GF-D8 (cell line): ENCODE data around the gene MEA1.

ENCODE experiments used
- DNase-seq: peaks from one replicate; lab custom pipeline; 2025; lab: John Stamatoyannopoulos, UW

The MEA1 gene

GRCh38 chr6:42970871-42971612 lies 42.7 kb downstream of the MEA1 start:
- no peak for DNase-seq

- no peak for DNase-seq
Observed at GRCh38 chr6:42969934-42970333, 43.8 kb downstream of the MEA1 start.

- DNase-seq, result no peak
Observed at GRCh38 chr6:42969431-42969830, 44.3 kb downstream of the MEA1 start.

GRCh38 chr6:42968783-42969182 lies 45.0 kb downstream of the MEA1 start:
- no peak for DNase-seq

- no peak for DNase-seq
Observed at GRCh38 chr6:42968126-42968701, 45.5 kb downstream of the MEA1 start.

- DNase-seq, result no peak
Observed at GRCh38 chr6:42967228-42967627, 46.5 kb downstream of the MEA1 start.

GRCh38 chr6:42966571-42966970 lies 47.2 kb downstream of the MEA1 start:
- DNase-seq, result no peak

- DNase-seq, result no peak
Observed at GRCh38 chr6:42963855-42964605, 49.7 kb downstream of the MEA1 start.

GRCh38 chr6:42963179-42963854 lies 50.4 kb downstream of the MEA1 start:
- no peak for DNase-seq

- no peak for DNase-seq
Observed at GRCh38 chr6:42962502-42963178, 51.1 kb downstream of the MEA1 start.

GRCh38 chr6:42962096-42962495 lies 51.6 kb downstream of the MEA1 start:
- DNase-seq, result no peak
